ENCODE results near the gene CDK5RAP2. TPM values are rescaled to one million over a fixed set of nuclear protein-coding genes. Genes with fewer than 3 reads are reported as not detected.

Gene CDK5RAP2
- total RNA-seq, 1 experiment from 2014 or later: 56.4 TPM

DNA sequence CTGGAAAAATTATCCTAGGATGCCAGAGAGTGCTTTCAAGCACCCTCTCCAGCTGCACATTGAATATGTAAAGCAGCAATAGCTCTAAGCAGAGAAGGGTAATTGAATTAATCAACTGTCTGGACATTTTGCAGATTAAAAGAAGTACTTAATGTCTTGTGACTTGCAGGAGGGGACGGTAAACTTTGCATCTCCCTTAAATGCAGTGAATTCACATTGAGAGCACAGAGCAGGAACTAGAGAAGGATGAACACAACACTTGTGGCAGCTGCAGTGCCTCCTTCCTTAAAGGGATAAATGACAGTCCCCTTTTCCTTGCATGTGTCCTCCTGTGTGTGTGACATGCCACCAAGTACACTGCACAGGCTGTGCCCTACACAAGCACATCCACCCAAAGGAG, 7.4 kb upstream of the CDK5RAP2 start:
- TF ChIP-seq, protein P1, sequence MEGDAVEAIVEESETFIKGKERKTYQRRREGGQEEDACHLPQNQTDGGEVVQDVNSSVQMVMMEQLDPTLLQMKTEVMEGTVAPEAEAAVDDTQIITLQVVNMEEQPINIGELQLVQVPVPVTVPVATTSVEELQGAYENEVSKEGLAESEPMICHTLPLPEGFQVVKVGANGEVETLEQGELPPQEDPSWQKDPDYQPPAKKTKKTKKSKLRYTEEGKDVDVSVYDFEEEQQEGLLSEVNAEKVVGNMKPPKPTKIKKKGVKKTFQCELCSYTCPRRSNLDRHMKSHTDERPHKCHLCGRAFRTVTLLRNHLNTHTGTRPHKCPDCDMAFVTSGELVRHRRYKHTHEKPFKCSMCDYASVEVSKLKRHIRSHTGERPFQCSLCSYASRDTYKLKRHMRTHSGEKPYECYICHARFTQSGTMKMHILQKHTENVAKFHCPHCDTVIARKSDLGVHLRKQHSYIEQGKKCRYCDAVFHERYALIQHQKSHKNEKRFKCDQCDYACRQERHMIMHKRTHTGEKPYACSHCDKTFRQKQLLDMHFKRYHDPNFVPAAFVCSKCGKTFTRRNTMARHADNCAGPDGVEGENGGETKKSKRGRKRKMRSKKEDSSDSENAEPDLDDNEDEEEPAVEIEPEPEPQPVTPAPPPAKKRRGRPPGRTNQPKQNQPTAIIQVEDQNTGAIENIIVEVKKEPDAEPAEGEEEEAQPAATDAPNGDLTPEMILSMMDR (conservative IDR thresholded peaks at IDR 0.05): no peak
- H4K20me1 ChIP-seq (ENCODE audit: control insufficient read depth, insufficient read depth, insufficient read length): no peaks in the 10 kb centered on the region
- no peak overlapping the region for H3K9ac ChIP-seq (ENCODE audit: extremely low read depth, insufficient read length, low read length)
- H3K23ac ChIP-seq (ENCODE audit: insufficient read length, low read depth, low read length): no peak overlapping the region
- H2BK20ac ChIP-seq (ENCODE audit: low read depth, low read length, poor library complexity, severe bottlenecking): no peak overlapping the region
- no peaks in the 10 kb centered on the region for H3K23me2 ChIP-seq (ENCODE audit: insufficient read length, low read depth, low read length, poor library complexity, severe bottlenecking)
- H3K4me3 Mint-ChIP-seq: no peak overlapping the region
- no peak overlapping the region for H2BK5ac ChIP-seq (ENCODE audit: insufficient read length, low read length)
- no peak overlapping the region for H2BK120ac ChIP-seq (ENCODE audit: low read depth, low read length, poor library complexity, severe bottlenecking)
- no peak overlapping the region; a peak in 1 of 7 replicates for H3K27ac Mint-ChIP-seq
- no CpG with 5 or more reads among the region's 1 CpG for WGBS (ENCODE audit: extremely low coverage, insufficient read length, low lambda C conversion rate)
- no peak overlapping the region for H2BK12ac ChIP-seq (ENCODE audit: insufficient read length, low read depth, low read length)
- H3K18ac ChIP-seq (ENCODE audit: insufficient read length, low read depth, low read length): no peak overlapping the region
- no peaks in the 10 kb centered on the region for H3K36me3 Mint-ChIP-seq (ENCODE audit: insufficient read depth in 1 of 3, low read depth in 3 of 3)
- H3K27me3 ChIP-seq (ENCODE audit: insufficient read depth, low read length): no peaks in the 10 kb centered on the region
- no peak for DNase-seq
- no peaks in the 10 kb centered on the region for H3K79me1 ChIP-seq (ENCODE audit: insufficient read depth, low read depth, low read length, poor library complexity, severe bottlenecking)
- no peak overlapping the region for H4K8ac ChIP-seq (replicated peaks; ENCODE audit: insufficient read length, low read depth, low read length)
- no peaks in the 10 kb centered on the region for H3K4me1 ChIP-seq (ENCODE audit: insufficient read depth, low read length)
- H2BK15ac ChIP-seq (ENCODE audit: low read depth, low read length): no peak overlapping the region
- H3T11ph ChIP-seq (ENCODE audit: low read length): no peak overlapping the region
- H2AK5ac ChIP-seq (ENCODE audit: insufficient read length, low read length): no peak overlapping the region
- H4K91ac ChIP-seq (ENCODE audit: insufficient read length, low read depth, low read length): no peak overlapping the region
- peaks cover 7% of the 10 kb centered on the region for H3K27me3 Mint-ChIP-seq (ENCODE audit: low read depth)
- H3K4me1 Mint-ChIP-seq: no peaks in the 10 kb centered on the region
- no peak overlapping the region for H3K56ac ChIP-seq (ENCODE audit: insufficient read length, low read depth, low read length)
- H3K9me3 Mint-ChIP-seq: no peaks in the 10 kb centered on the region; a peak in 1 of 5 replicates
- H3K4ac ChIP-seq (ENCODE audit: low read depth, low read length): no peak overlapping the region
- no peak overlapping the region for H3K4me2 ChIP-seq (ENCODE audit: insufficient read depth, insufficient read length, low read length)
- H3K9me3 ChIP-seq (ENCODE audit: control insufficient read depth, low read depth, low read length): no peaks in the 10 kb centered on the region
- H2AFZ ChIP-seq (ENCODE audit: low read length): no peak overlapping the region
- no peak overlapping the region for H3K27ac ChIP-seq (ENCODE audit: insufficient read length, low read depth, low read length)
- no peak overlapping the region for H4K5ac ChIP-seq (ENCODE audit: insufficient read length, low read depth, low read length)
- no peak overlapping the region for H3K14ac ChIP-seq (ENCODE audit: insufficient read depth, low read length)
- H3K79me2 ChIP-seq (ENCODE audit: insufficient read depth, low read length): no peaks in the 10 kb centered on the region

Data from H9 (cell line).